ENCODE data around the gene PRDX6.

PRDX6 gene

DNA sequence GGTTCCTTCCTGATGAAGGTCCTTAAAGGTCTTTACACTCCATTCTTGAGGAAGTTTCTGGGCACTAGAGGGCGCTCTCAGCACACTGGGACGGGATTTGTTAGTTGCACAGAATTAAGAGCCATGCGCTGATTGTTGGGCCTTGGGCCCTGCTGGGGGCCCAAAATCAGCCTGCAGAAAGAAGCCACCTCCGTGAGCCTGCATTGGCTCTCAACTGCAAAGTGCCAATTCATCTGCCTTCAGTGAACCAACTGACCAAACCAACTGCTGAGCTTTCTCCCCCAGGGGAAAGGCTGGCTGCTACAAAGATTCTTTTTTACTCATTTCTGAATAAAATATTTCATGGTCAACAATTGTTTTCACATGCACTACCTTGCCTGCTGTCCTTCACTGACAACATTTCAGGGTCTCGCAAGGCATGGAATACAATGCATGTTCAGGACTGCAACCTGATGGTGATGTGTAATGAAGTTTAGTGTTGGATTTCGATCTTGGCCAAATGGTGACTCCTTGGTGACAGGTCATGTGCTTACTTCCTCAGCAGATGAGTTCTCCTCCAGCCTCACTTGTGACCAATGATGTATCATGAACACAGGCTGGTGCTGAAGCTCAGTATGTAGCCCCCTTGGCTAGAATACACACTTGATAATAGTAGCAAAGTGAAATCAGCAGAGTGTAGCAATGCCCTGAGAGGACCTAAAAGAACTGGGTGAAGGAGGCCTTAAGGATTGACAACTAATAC lies 45.7 kb upstream of the PRDX6 start:
- no peak overlapping the region for H3K9ac ChIP-seq (ENCODE audit: low read length)
- no peak overlapping the region for H3K27ac ChIP-seq (ENCODE audit: low read length)
- peaks cover 28% of the 10 kb centered on the region for H3K4me1 ChIP-seq (ENCODE audit: low read length)
- H3K4me3 ChIP-seq (ENCODE audit: low read length): no peak overlapping the region
- peak overlapping the region; percentile 51 for H2AFZ ChIP-seq (ENCODE audit: low read length)
- no peaks in the 10 kb centered on the region for H3K27me3 ChIP-seq (replicated peaks; ENCODE audit: insufficient read depth, low read length)
- peak; percentile 95 for DNase-seq
- H3K9me2 ChIP-seq (replicated peaks; ENCODE audit: insufficient read depth, low read length): no peaks in the 10 kb centered on the region
- H3K4me2 ChIP-seq (ENCODE audit: low read depth, low read length): no peak overlapping the region
- no peaks in the 10 kb centered on the region for H3K9me3 ChIP-seq (replicated peaks; ENCODE audit: insufficient read depth, low read length)
- H3K36me3 ChIP-seq (replicated peaks; ENCODE audit: insufficient read depth, low read length): no peaks in the 10 kb centered on the region
- no peak for TF ChIP-seq EZH2 (optimal IDR thresholded peaks at IDR 0.05; ENCODE audit: low read depth, low read length)
- TF ChIP-seq, protein P1, sequence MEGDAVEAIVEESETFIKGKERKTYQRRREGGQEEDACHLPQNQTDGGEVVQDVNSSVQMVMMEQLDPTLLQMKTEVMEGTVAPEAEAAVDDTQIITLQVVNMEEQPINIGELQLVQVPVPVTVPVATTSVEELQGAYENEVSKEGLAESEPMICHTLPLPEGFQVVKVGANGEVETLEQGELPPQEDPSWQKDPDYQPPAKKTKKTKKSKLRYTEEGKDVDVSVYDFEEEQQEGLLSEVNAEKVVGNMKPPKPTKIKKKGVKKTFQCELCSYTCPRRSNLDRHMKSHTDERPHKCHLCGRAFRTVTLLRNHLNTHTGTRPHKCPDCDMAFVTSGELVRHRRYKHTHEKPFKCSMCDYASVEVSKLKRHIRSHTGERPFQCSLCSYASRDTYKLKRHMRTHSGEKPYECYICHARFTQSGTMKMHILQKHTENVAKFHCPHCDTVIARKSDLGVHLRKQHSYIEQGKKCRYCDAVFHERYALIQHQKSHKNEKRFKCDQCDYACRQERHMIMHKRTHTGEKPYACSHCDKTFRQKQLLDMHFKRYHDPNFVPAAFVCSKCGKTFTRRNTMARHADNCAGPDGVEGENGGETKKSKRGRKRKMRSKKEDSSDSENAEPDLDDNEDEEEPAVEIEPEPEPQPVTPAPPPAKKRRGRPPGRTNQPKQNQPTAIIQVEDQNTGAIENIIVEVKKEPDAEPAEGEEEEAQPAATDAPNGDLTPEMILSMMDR (IDR thresholded peaks at IDR 0.05; ENCODE audit: low read length): peak; percentile 99
- H4K20me1 ChIP-seq (ENCODE audit: insufficient read depth, low read length): no peaks in the 10 kb centered on the region
- no peaks in the 10 kb centered on the region for H3K79me2 ChIP-seq (ENCODE audit: low read length)
- peaks cover 13% of the 10 kb centered on the region; the same call in 1 of the 2 replicates for H3F3A ChIP-seq (ENCODE audit: insufficient read depth, low read length)

DNA sequence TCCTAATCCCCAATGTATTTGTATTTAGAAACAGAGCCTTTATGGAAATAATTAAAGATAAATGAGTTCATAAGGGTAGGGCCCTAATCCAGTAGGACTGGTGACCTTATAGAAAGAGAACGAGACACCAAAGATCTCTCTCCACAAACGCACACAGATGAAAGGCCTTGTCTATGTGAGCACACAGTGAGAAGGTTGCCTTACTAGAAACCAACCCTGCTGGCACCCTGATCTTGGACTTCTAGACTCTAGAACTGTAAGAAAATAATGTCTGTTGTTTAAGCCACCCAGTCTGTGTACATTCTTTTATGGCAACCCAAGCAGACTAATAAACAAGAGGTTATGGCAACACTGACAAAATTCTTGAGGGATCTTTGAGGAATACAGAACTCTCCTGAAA lies 44.8 kb upstream of the PRDX6 start:
- Histone ChIP-seq H3K4me2 (ENCODE audit: low read depth, low read length) (no peak overlapping the region), H3K4me1 (ENCODE audit: low read length) (peaks cover 28% of the 10 kb centered on the region)

DNA sequence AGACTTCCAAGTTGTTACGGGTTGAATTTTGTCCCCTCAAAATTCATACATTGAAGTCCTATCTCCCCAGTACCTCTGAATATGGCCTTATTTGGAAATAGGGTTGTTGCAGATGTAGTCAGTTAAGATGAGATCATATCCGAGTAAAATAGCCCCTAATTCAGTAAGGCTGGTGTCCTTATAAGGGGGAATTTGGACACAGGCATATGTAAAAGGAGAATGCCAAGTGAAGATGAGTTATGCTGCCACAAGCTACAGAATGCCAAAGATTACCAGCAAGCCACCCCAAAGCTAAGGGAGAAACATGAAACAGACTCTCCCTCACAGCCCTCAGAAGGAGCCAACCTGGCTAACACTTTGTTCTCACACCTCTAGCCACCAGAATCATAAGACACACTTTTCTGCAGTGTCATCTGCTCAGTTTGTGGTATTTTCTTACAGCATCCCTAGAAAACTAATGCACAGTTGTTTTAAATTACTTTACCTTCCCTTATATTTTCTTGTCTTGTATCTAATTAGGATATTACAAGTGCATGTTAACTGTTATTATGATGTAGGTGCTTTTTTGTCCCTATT lies 43.3 kb upstream of the PRDX6 start:
- no peaks in the 10 kb centered on the region for H3K9me2 ChIP-seq (replicated peaks; ENCODE audit: insufficient read depth, low read length)
- no peaks in the 10 kb centered on the region for H3K36me3 ChIP-seq (replicated peaks; ENCODE audit: insufficient read depth, low read length)
- H4K20me1 ChIP-seq (ENCODE audit: insufficient read depth, low read length): no peaks in the 10 kb centered on the region
- no peak for TF ChIP-seq EZH2 (optimal IDR thresholded peaks at IDR 0.05; ENCODE audit: low read depth, low read length)
- TF ChIP-seq EZH2phosphoT487 (IDR thresholded peaks at IDR 0.05; ENCODE audit: low read length): no peak
- TF ChIP-seq, protein P1 (IDR thresholded peaks at IDR 0.05; ENCODE audit: low read length): no peak
- H3K79me2 ChIP-seq (ENCODE audit: low read length): no peaks in the 10 kb centered on the region
- peaks cover 13% of the 10 kb centered on the region; the same call in 1 of the 2 replicates for H3F3A ChIP-seq (ENCODE audit: insufficient read depth, low read length)
- no peak overlapping the region for H3K4me3 ChIP-seq (ENCODE audit: low read length)
- no peak overlapping the region for H3K4me2 ChIP-seq (ENCODE audit: low read depth, low read length)
- no peaks in the 10 kb centered on the region for H3K9me3 ChIP-seq (replicated peaks; ENCODE audit: insufficient read depth, low read length)
- H3K27ac ChIP-seq (ENCODE audit: low read length): no peak overlapping the region
- no peak overlapping the region for H3K9ac ChIP-seq (ENCODE audit: low read length)
- no peaks in the 10 kb centered on the region for H3K27me3 ChIP-seq (replicated peaks; ENCODE audit: insufficient read depth, low read length)
- peaks cover 28% of the 10 kb centered on the region for H3K4me1 ChIP-seq (ENCODE audit: low read length)
- H2AFZ ChIP-seq (ENCODE audit: low read length): no peak overlapping the region
- no peak for DNase-seq

More for the DNA sequence above, 44.8 kb upstream of the PRDX6 start:
- H3K27ac ChIP-seq (ENCODE audit: low read length): no peak overlapping the region
- H3K36me3 ChIP-seq (replicated peaks; ENCODE audit: insufficient read depth, low read length): no peaks in the 10 kb centered on the region
- no peaks in the 10 kb centered on the region for H3K9me2 ChIP-seq (replicated peaks; ENCODE audit: insufficient read depth, low read length)
- no peak overlapping the region for H2AFZ ChIP-seq (ENCODE audit: low read length)
- H3K9me3 ChIP-seq (replicated peaks; ENCODE audit: insufficient read depth, low read length): no peaks in the 10 kb centered on the region
- no peaks in the 10 kb centered on the region for H3K27me3 ChIP-seq (replicated peaks; ENCODE audit: insufficient read depth, low read length)
- DNase-seq: no peak
- no peak overlapping the region for H3K4me3 ChIP-seq (ENCODE audit: low read length)
- TF ChIP-seq EZH2 (optimal IDR thresholded peaks at IDR 0.05; ENCODE audit: low read depth, low read length): no peak
- H4K20me1 ChIP-seq (ENCODE audit: insufficient read depth, low read length): no peaks in the 10 kb centered on the region
- H3K79me2 ChIP-seq (ENCODE audit: low read length): no peaks in the 10 kb centered on the region
- peaks cover 13% of the 10 kb centered on the region; the same call in 1 of the 2 replicates for H3F3A ChIP-seq (ENCODE audit: insufficient read depth, low read length)
- H3K9ac ChIP-seq (ENCODE audit: low read length): no peak overlapping the region
